Transverse colon (tissue), 3 donors: ENCODE data around the gene AURKAIP1.

Source experiments
- EP300 ChIP-seq: sonication (generic); formaldehyde crosslinking; IDR thresholded peaks from one replicate; pipeline ENCODE4 v1.6.1; 2017; ENCODE audit warnings: antibody characterized with exemption, low read depth
- POLR2A ChIP-seq: fragments of 450-650 bp; IDR thresholded peaks from one replicate; pipeline ENCODE4 v1.6.1; 2016; ENCODE audit warnings: antibody characterized with exemption, mild to moderate bottlenecking, moderate library complexity
- TF ChIP-seq, protein P1 (sequence below), 5 experiments: fragments of 200-600 bp in 3 of 5; fragments of 450-650 bp in 2 of 5; sonication (generic) in 3 of 5; IDR thresholded peaks; 1 replicate in 2 of 5; 2 replicates in 3 of 5; pipeline ENCODE4 v1.5.1; 2016 to 2017; ENCODE audit warnings: antibody characterized with exemption in 5 of 5, inconsistent platforms in 3 of 5, mild to moderate bottlenecking in 2 of 5, moderate library complexity in 1 of 5

DNA sequence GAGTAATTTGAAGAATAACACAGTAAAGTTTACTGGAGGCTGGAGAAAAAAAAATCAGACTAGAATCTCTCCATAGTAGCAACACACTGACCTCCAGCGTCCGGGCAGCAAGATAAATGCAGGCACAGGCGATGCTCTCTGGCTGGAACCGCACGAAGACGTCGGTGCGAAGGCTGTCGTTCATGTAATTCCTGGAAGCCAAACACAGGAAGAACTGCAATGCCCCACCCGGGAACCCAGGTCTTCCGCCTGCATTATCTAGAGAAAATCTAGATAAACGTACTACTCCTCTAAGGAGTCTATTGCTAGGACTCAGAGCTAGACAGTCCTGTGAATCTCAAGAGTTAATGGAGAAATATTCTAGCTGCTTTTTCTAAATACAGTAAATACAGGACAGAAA lies 15.7 kb upstream of the AURKAIP1 start:
- TF ChIP-seq, protein P1, sequence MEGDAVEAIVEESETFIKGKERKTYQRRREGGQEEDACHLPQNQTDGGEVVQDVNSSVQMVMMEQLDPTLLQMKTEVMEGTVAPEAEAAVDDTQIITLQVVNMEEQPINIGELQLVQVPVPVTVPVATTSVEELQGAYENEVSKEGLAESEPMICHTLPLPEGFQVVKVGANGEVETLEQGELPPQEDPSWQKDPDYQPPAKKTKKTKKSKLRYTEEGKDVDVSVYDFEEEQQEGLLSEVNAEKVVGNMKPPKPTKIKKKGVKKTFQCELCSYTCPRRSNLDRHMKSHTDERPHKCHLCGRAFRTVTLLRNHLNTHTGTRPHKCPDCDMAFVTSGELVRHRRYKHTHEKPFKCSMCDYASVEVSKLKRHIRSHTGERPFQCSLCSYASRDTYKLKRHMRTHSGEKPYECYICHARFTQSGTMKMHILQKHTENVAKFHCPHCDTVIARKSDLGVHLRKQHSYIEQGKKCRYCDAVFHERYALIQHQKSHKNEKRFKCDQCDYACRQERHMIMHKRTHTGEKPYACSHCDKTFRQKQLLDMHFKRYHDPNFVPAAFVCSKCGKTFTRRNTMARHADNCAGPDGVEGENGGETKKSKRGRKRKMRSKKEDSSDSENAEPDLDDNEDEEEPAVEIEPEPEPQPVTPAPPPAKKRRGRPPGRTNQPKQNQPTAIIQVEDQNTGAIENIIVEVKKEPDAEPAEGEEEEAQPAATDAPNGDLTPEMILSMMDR (IDR thresholded peaks at IDR 0.05): no peak
- TF ChIP-seq POLR2A (no peak), EP300 (no peak)
